IMR-90 (cell line): ENCODE data around the gene ROBO4. TPM values are rescaled to one million over a fixed set of nuclear protein-coding genes. Genes with fewer than 3 reads are reported as not detected.

Experiments
- ATAC-seq: fragments of 200-7000 bp; cut with Tn5 transposase; 2 replicates; pipeline ENCODE4 v1.9.1; 2020; ENCODE audit warnings: low read depth, mild to moderate bottlenecking, moderate library complexity
- BruUV-seq: library from RNA; stranded (reverse); fragments of 400-500 nt; replicated peaks from 2 replicates; lab custom pipeline; 2021; lab: Mats Ljungman, UMichigan
- CTCF ChIA-PET: fragments of 300-600 bp; formaldehyde crosslinking; extraction: SDS; loops from one replicate; lab custom pipeline; 2021; ENCODE audit warnings: antibody characterized with exemption; lab: Yijun Ruan, JAX
- POLR2A ChIA-PET: fragments of 300-600 bp; sonication (Branson Sonifier 250); formaldehyde crosslinking; loops from one replicate; lab custom pipeline; 2022; ENCODE audit warnings: antibody characterized with exemption; ENCODE audit not compliant: unreplicated experiment; lab: Charles Lee
- DNase-seq: peaks from one replicate; pipeline ENCODE4 v3.0.0; 2013
- H2AFZ ChIP-seq: replicated peaks from 2 replicates; pipeline ENCODE3; 2013; ENCODE audit warnings: low read length, mild to moderate bottlenecking; ENCODE audit not compliant: poor library complexity
- H2AK5ac ChIP-seq: 2 replicates; pipeline ENCODE4 v1.6.1; 2013; ENCODE audit warnings: low read depth, low read length, inconsistent platforms
- H2AK9ac ChIP-seq: replicated peaks from 2 replicates; pipeline ENCODE3; 2013; ENCODE audit warnings: mild to moderate bottlenecking, low read depth, low read length, moderate library complexity; ENCODE audit not compliant: poor library complexity
- H2BK120ac ChIP-seq: 2 replicates; pipeline ENCODE4 v1.6.1; 2013; ENCODE audit warnings: low read depth, low read length, inconsistent platforms
- H2BK15ac ChIP-seq: 3 replicates; pipeline ENCODE4 v1.6.1; 2013; ENCODE audit warnings: low read depth, low read length, inconsistent platforms
- H2BK20ac ChIP-seq: 2 replicates; pipeline ENCODE4 v1.6.1; 2013; ENCODE audit warnings: low read depth, mild to moderate bottlenecking, inconsistent platforms, low read length, moderate library complexity
- H2BK5ac ChIP-seq: 2 replicates; pipeline ENCODE4 v1.6.1; 2013; ENCODE audit warnings: mild to moderate bottlenecking, low read depth, low read length, inconsistent platforms; ENCODE audit not compliant: poor library complexity, severe bottlenecking
- H3K14ac ChIP-seq: replicated peaks from 2 replicates; pipeline ENCODE4 v1.6.1; 2013; ENCODE audit warnings: low read depth, low read length, inconsistent platforms
- H3K18ac ChIP-seq: 2 replicates; pipeline ENCODE4 v1.6.1; 2013; ENCODE audit warnings: low read depth, low read length, control low read depth
- H3K23ac ChIP-seq: 2 replicates; pipeline ENCODE4 v1.6.1; 2013; ENCODE audit warnings: low read depth, low read length, inconsistent platforms
- H3K27ac ChIP-seq: 2 replicates; pipeline ENCODE4 v1.5.1; 2013; ENCODE audit warnings: mild to moderate bottlenecking, control low read depth, low read length; ENCODE audit not compliant: insufficient read depth
- H3K27me3 ChIP-seq: 2 replicates; pipeline ENCODE4 v1.6.1; 2013; ENCODE audit warnings: low read length; ENCODE audit not compliant: control insufficient read depth, insufficient read depth
- H3K36me3 ChIP-seq: 2 replicates; pipeline ENCODE4 v1.6.1; 2013; ENCODE audit warnings: low read length, mixed read lengths; ENCODE audit not compliant: control insufficient read depth, insufficient read depth
- H3K4ac ChIP-seq: 2 replicates; pipeline ENCODE4 v1.6.1; 2013; ENCODE audit warnings: low read depth, low read length, inconsistent platforms
- H3K4me1 ChIP-seq: 2 replicates; pipeline ENCODE4 v1.6.1; 2013; ENCODE audit warnings: low read length, mixed read lengths; ENCODE audit not compliant: control insufficient read depth, insufficient read depth
- H3K4me2 ChIP-seq: 2 replicates; pipeline ENCODE4 v1.6.1; 2013; ENCODE audit warnings: low read depth, mild to moderate bottlenecking, control low read depth, low read length, moderate library complexity
- H3K4me3 ChIP-seq: 2 replicates; pipeline ENCODE4 v1.5.1; 2013; ENCODE audit warnings: low read depth, mild to moderate bottlenecking, control low read depth, low read length, moderate library complexity; ENCODE audit not compliant: insufficient read depth
- H3K56ac ChIP-seq: 2 replicates; pipeline ENCODE4 v1.6.1; 2013; ENCODE audit warnings: low read length, inconsistent platforms; ENCODE audit not compliant: insufficient read depth; ENCODE audit errors: extremely low read depth
- H3K79me1 ChIP-seq, 2 experiments: 2 replicates each; pipeline ENCODE4 v1.6.1; 2013; ENCODE audit warnings: low read length in 2 of 2, inconsistent platforms in 1 of 2, low read depth in 1 of 2
- H3K9ac ChIP-seq: 2 replicates; pipeline ENCODE4 v1.6.1; 2013; ENCODE audit warnings: low read depth, low read length, control low read depth
- H3K9me1 ChIP-seq: 2 replicates; pipeline ENCODE4 v1.6.1; 2013; ENCODE audit warnings: low read length, inconsistent platforms; ENCODE audit not compliant: insufficient read depth
- H3K9me3 ChIP-seq: 2 replicates; pipeline ENCODE4 v1.6.1; 2013; ENCODE audit warnings: low read length; ENCODE audit not compliant: control insufficient read depth, insufficient read depth
- H4K20me1 ChIP-seq: 2 replicates; pipeline ENCODE4 v1.6.1; 2013; ENCODE audit warnings: low read length, inconsistent platforms; ENCODE audit not compliant: insufficient read depth
- H4K5ac ChIP-seq: 2 replicates; pipeline ENCODE4 v1.6.1; 2013; ENCODE audit warnings: mild to moderate bottlenecking, low read depth, low read length, control low read depth
- H4K8ac ChIP-seq, 2 experiments: 2 replicates each; pipeline ENCODE4 v1.6.1; 2013; ENCODE audit warnings: low read depth in 2 of 2, low read length in 2 of 2, control low read depth in 1 of 2, inconsistent platforms in 1 of 2
- H4K91ac ChIP-seq: 2 replicates; pipeline ENCODE4 v1.6.1; 2013; ENCODE audit warnings: low read depth, low read length, inconsistent platforms; ENCODE audit not compliant: insufficient read depth
- BHLHE40 ChIP-seq: fragments of 150-350 bp; IDR thresholded peaks from 2 replicates; pipeline ENCODE4 v1.6.1; 2016; ENCODE audit warnings: mild to moderate bottlenecking, low read depth, low read length
- CEBPB ChIP-seq: IDR thresholded peaks from 2 replicates; pipeline ENCODE4 v1.6.1; 2012; ENCODE audit warnings: low read depth, low read length, improper control_type of control experiment
- MAFK ChIP-seq: IDR thresholded peaks from 2 replicates; pipeline ENCODE4 v1.6.1; 2012; ENCODE audit warnings: low read depth, low read length, improper control_type of control experiment
- MXI1 ChIP-seq: IDR thresholded peaks from 2 replicates; pipeline ENCODE4 v1.6.1; 2012; ENCODE audit warnings: low read depth, mild to moderate bottlenecking, low read length, moderate library complexity, borderline replicate concordance
- NFE2L2 ChIP-seq: fragments of 150-350 bp; IDR thresholded peaks from 2 replicates; pipeline ENCODE4 v1.6.1; 2016; ENCODE audit warnings: low read depth, mild to moderate bottlenecking, low read length
- POLR2A ChIP-seq: IDR thresholded peaks from 2 replicates; pipeline ENCODE4 v1.6.1; 2012; ENCODE audit warnings: mild to moderate bottlenecking, low read depth, low read length
- RCOR1 ChIP-seq: IDR thresholded peaks from 2 replicates; pipeline ENCODE4 v1.6.1; 2012; ENCODE audit warnings: mild to moderate bottlenecking, low read length, improper control_type of control experiment; ENCODE audit not compliant: insufficient replicate concordance
- RFX5 ChIP-seq: IDR thresholded peaks from 2 replicates; pipeline ENCODE4 v1.8.0; 2012; ENCODE audit warnings: low read depth, mild to moderate bottlenecking, low read length, moderate library complexity
- WGBS, 2 experiments: methylation state at CpG; one replicate each; pipeline versions ENCODE4 v1.1.5 to v1.1.7; 2013; ENCODE audit warnings: missing lambda C conversion rate in 2 of 2; ENCODE audit not compliant: insufficient read length in 1 of 2; ENCODE audit errors: extremely low coverage in 2 of 2; 5-methylcytosine and 5-hydroxymethylcytosine counted together
- dilution Hi-C: fragments of 300-500 bp; cut with HindIII; formaldehyde crosslinking; loops from one replicate; pipeline ENCODE4 v1.14.3; 2018; ENCODE audit warnings: low sequenced_read_pairs; ENCODE audit not compliant: unreplicated experiment
- in situ Hi-C: fragments of 300-500 bp; cut with MboI; formaldehyde crosslinking; loops from 3 replicates; pipeline ENCODE4 v1.14.3; 2019; ENCODE audit warnings: low sequenced_read_pairs, inconsistent platforms, mixed read lengths
- intact Hi-C: fragments of 100-400 bp; cut with micrococcal nuclease; formaldehyde crosslinking; loops from 2 replicates; pipeline ENCODE4 v1.10.0; 2022
- polyA plus RNA-seq, 3 experiments: library from polyadenylated mRNA; depleted of rRNA; stranded (reverse); fragments of >200 nt; gene quantifications; 2 replicates each; pipeline ENCODE4 v1.2.3, GENCODE V29; 2012; ENCODE audit warnings: low replicate concordance in 1 of 3
- total RNA-seq: library from RNA; depleted of rRNA; stranded (reverse); fragments of >200 nt; gene quantifications from 2 replicates; pipeline ENCODE4 v1.2.3, GENCODE V29; 2012
- TF ChIP-seq, protein P1 (sequence below): fragments of 150-350 bp; IDR thresholded peaks from 2 replicates; pipeline ENCODE4 v1.6.1; 2016; ENCODE audit warnings: low read depth, mild to moderate bottlenecking, low read length, moderate library complexity, borderline replicate concordance

Gene ROBO4
- total and polyA plus RNA-seq, 2 of the 4 experiments (the other 2 are of a cell fraction): 0.72 to 0.82 TPM

DNA sequence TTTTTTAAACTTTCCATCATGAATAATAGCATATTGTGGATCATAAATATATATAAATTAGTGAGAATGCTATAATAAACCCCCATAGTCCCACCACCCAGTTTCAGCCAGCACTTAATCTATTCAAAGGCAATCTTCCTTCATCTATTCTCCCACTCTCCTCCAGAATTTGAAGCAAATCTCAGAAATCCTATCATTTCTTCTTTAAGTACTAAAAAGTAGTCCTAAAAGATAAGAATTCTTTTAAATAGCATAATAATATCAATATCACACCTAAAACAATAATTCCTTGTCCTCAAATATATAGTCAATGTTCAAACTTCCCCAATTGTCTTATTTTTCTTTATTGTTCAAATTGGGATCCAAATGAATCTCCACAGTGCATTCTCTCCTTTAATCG is 57.0 kb downstream of the ROBO4 start:
- Histone ChIP-seq H3K27me3 (peaks cover 72% of the 10 kb centered on the region), H2BK15ac (no peak overlapping the region), H3K23ac (no peak overlapping the region), H4K20me1 (no peaks in the 10 kb centered on the region), H3K56ac (no peak overlapping the region), H2AK5ac (no peak overlapping the region), H3K4me3 (no peak overlapping the region), H2AFZ (no peak overlapping the region), H3K9me3 (no peaks in the 10 kb centered on the region), H4K5ac (no peak overlapping the region), H2BK20ac (no peak overlapping the region), H4K8ac (no peak overlapping the region), H3K14ac (no peak overlapping the region), H3K79me1 (no peaks in the 10 kb centered on the region), H3K4me1 (no peaks in the 10 kb centered on the region; the same call in 1 of the 2 replicates), H2BK5ac (no peak overlapping the region), H3K4me2 (no peak overlapping the region), H3K36me3 (no peaks in the 10 kb centered on the region), H3K18ac (no peak overlapping the region), H2BK120ac (no peak overlapping the region), H4K91ac (no peak overlapping the region), H3K4ac (no peak overlapping the region), H3K27ac (no peak overlapping the region), H3K9me1 (no peaks in the 10 kb centered on the region; the same call in 1 of the 2 replicates), H2AK9ac (no peak overlapping the region), H3K9ac (no peak overlapping the region)
- ATAC-seq (no peak), DNase-seq (no peak)
- POLR2A ChIA-PET: no interaction called here
- dilution Hi-C loops (no loop called here), in situ Hi-C loops (no loop called here), intact Hi-C loops (no loop called here)
- BruUV-seq: no TSS peak
- no peak for TF ChIP-seq BHLHE40
- TF ChIP-seq CEBPB: no peak
- no peak for TF ChIP-seq NFE2L2
- TF ChIP-seq POLR2A: no peak
- TF ChIP-seq, protein P1, sequence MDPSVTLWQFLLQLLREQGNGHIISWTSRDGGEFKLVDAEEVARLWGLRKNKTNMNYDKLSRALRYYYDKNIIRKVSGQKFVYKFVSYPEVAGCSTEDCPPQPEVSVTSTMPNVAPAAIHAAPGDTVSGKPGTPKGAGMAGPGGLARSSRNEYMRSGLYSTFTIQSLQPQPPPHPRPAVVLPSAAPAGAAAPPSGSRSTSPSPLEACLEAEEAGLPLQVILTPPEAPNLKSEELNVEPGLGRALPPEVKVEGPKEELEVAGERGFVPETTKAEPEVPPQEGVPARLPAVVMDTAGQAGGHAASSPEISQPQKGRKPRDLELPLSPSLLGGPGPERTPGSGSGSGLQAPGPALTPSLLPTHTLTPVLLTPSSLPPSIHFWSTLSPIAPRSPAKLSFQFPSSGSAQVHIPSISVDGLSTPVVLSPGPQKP: no peak
- TF ChIP-seq RFX5: no peak
- TF ChIP-seq MAFK: no peak
- TF ChIP-seq RCOR1: no peak
- TF ChIP-seq MXI1: no peak
- CTCF ChIA-PET: no interaction called here
- no CpG with 5 or more reads among the region's 1 CpG for WGBS, 2 experiments
